ENCODE data around the gene AVPI1. TPM values are rescaled to one million over a fixed set of nuclear protein-coding genes. Genes with fewer than 3 reads are reported as not detected.
"Not testable (repeated sequence)": the region's sequence is repeated elsewhere in the genome, so short reads cannot be mapped to it uniquely, and the experiment has no call there.

The AVPI1 gene
- total RNA-seq, 1 donor from 2014 or later = 7.9 TPM

DNA sequence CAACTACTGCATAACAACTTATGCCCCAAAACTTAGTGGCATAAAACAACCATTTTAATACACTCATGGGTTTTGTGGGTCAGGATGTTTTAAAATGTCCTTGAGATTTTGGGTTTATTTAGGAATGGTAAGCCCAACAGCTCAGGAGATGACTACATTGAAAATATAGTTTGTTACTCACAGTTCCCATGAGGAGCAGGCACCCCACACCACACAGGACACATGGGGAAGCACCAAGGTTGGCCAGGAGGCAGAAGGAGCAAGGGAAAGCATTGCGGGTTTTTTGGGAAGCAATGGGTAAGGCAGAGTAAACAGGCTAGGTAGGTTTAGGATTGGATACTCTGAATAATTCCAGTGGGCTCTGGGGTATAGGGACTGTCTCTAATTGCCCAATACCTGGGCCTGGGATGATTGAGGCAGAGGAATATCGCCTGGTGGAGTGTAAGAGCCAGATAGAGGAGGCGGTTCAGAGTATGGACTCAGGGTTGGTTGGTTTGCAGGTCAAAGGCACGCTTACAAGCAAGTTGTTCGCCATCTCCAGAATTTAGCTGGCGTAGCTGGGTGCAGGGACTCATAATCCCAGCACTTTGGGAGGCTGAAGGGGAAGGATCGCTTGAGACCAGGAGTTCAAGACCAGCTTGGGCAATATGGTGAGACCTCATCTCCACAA lies 16.5 kb upstream of the AVPI1 start:
- no peaks in the 10 kb centered on the region for H3K9me3 Mint-ChIP-seq
- no peak for TF ChIP-seq CTCF (IDR thresholded peaks at IDR 0.05; ENCODE audit: unreplicated experiment)
- H3K36me3 Mint-ChIP-seq = no peaks in the 10 kb centered on the region
- H3K27me3 Mint-ChIP-seq (ENCODE audit: low read depth) = no peaks in the 10 kb centered on the region
- no peak overlapping the region for H3K27ac Mint-ChIP-seq
- no peak overlapping the region for H3K4me3 Mint-ChIP-seq
- no peaks in the 10 kb centered on the region for H3K4me1 Mint-ChIP-seq
- no peak for DNase-seq (ENCODE audit: low spot score in 2 of 2, unreplicated experiment in 2 of 2)

GRCh38 chr10:97701438-97702069 lies 14.5 kb upstream of the AVPI1 start:
- H3K4me3 Mint-ChIP-seq = no peak overlapping the region
- H3K27me3 Mint-ChIP-seq (ENCODE audit: low read depth) = no peaks in the 10 kb centered on the region
- peak in 1 of 2 experiments; percentile 54 for DNase-seq (ENCODE audit: low spot score in 2 of 2, unreplicated experiment in 2 of 2)
- no peaks in the 10 kb centered on the region for H3K4me1 Mint-ChIP-seq
- TF ChIP-seq CTCF (IDR thresholded peaks at IDR 0.05; ENCODE audit: unreplicated experiment) = peak; percentile 43
- no peak overlapping the region for H3K27ac Mint-ChIP-seq
- H3K9me3 Mint-ChIP-seq = no peaks in the 10 kb centered on the region
- no peaks in the 10 kb centered on the region for H3K36me3 Mint-ChIP-seq

- H3K9me3 Mint-ChIP-seq; H3K36me3 Mint-ChIP-seq; H3K4me1 Mint-ChIP-seq; H3K4me3 Mint-ChIP-seq; H3K27ac Mint-ChIP-seq; DNase-seq (ENCODE audit: low spot score in 2 of 2, unreplicated experiment in 2 of 2); H3K27me3 Mint-ChIP-seq (ENCODE audit: low read depth): not testable (repeated sequence)
Measured at GRCh38 chr10:97698072-97698655, 11.1 kb upstream of the AVPI1 start.

- H3K4me3 Mint-ChIP-seq = no peak overlapping the region
- peaks cover 4% of the 10 kb centered on the region for H3K9me3 Mint-ChIP-seq
- H3K27ac Mint-ChIP-seq = no peak overlapping the region
Measured at GRCh38 chr10:97690133-97690532, 3.1 kb upstream of the AVPI1 start.

GRCh38 chr10:97689559-97690020 lies 2.5 kb upstream of the AVPI1 start:
- no peak for DNase-seq (ENCODE audit: low spot score in 2 of 2, unreplicated experiment in 2 of 2)
- no peak for TF ChIP-seq CTCF (IDR thresholded peaks at IDR 0.05; ENCODE audit: unreplicated experiment)
- Mint-ChIP-seq H3K27me3 (ENCODE audit: low read depth) (no peaks in the 10 kb centered on the region), H3K4me1 (peaks cover 27% of the 10 kb centered on the region), H3K9me3 (peaks cover 4% of the 10 kb centered on the region), H3K27ac (no peak overlapping the region), H3K4me3 (no peak overlapping the region), H3K36me3 (no peaks in the 10 kb centered on the region)

More at GRCh38 chr10:97690133-97690532, 3.1 kb upstream of the AVPI1 start:
- no peaks in the 10 kb centered on the region for H3K27me3 Mint-ChIP-seq (ENCODE audit: low read depth)
- no peak for DNase-seq (ENCODE audit: low spot score in 2 of 2, unreplicated experiment in 2 of 2)
- H3K36me3 Mint-ChIP-seq = no peaks in the 10 kb centered on the region
- TF ChIP-seq CTCF (IDR thresholded peaks at IDR 0.05; ENCODE audit: unreplicated experiment) = no peak
- H3K4me1 Mint-ChIP-seq = peaks cover 22% of the 10 kb centered on the region
